ENCODE data around the gene TAF1D. TPM values are rescaled to one million over a fixed set of nuclear protein-coding genes. Genes with fewer than 3 reads are reported as not detected.

TAF1D gene
- total and polyA plus RNA-seq, 2 donors from 2014 or later = 64.3 to 110 TPM

DNA sequence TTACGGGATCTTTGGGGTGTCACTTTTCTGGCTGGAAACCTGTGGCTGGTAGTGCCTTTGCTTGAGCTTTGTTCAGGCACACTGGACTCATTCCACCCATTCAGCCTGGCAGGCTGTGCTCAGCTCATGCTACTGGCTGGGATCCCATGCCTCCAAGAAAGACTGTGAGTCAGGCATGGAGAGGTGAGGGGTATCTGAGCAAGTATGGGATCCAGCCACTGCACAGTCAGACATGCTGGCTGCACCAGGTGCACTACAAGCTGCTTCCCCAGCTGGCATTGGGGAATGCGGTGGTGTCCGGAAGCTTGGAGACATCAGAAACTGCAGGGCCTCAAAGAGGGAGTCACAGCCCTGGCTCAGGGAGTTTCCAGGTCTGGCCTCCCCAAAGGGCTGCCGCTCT is 30.8 kb upstream of the TAF1D start:
- Histone ChIP-seq H3K27ac (ENCODE audit: low read depth in 2 of 2, low read length in 2 of 2) (no peak overlapping the region), H3K27me3 (ENCODE audit: control insufficient read depth, insufficient read depth, low read length) (no peaks in the 10 kb centered on the region), H3K9me3 (ENCODE audit: control insufficient read depth in 2 of 3, insufficient read depth in 1 of 3, low read length in 3 of 3) (no peaks in the 10 kb centered on the region), H3K36me3 (ENCODE audit: control insufficient read depth in 2 of 3, insufficient read depth in 3 of 3, low read length in 3 of 3) (no peaks in the 10 kb centered on the region), H3K9ac (ENCODE audit: low read length in 3 of 3) (no peak overlapping the region), H3K4me3 (ENCODE audit: low read length in 3 of 3) (no peak overlapping the region), H3K4me1 (ENCODE audit: control insufficient read depth in 2 of 3, insufficient read depth in 2 of 3, low read depth in 1 of 3, low read length in 3 of 3) (no peaks in the 10 kb centered on the region)
- no peak for DNase-seq
- intact Hi-C loops (cut with DNase I) = no loop called here
- TF ChIP-seq, protein P1, sequence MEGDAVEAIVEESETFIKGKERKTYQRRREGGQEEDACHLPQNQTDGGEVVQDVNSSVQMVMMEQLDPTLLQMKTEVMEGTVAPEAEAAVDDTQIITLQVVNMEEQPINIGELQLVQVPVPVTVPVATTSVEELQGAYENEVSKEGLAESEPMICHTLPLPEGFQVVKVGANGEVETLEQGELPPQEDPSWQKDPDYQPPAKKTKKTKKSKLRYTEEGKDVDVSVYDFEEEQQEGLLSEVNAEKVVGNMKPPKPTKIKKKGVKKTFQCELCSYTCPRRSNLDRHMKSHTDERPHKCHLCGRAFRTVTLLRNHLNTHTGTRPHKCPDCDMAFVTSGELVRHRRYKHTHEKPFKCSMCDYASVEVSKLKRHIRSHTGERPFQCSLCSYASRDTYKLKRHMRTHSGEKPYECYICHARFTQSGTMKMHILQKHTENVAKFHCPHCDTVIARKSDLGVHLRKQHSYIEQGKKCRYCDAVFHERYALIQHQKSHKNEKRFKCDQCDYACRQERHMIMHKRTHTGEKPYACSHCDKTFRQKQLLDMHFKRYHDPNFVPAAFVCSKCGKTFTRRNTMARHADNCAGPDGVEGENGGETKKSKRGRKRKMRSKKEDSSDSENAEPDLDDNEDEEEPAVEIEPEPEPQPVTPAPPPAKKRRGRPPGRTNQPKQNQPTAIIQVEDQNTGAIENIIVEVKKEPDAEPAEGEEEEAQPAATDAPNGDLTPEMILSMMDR (IDR thresholded peaks at IDR 0.05; ENCODE audit: borderline replicate concordance, extremely low read depth, insufficient read depth) = no peak
- FAIRE-seq = no peak

DNA sequence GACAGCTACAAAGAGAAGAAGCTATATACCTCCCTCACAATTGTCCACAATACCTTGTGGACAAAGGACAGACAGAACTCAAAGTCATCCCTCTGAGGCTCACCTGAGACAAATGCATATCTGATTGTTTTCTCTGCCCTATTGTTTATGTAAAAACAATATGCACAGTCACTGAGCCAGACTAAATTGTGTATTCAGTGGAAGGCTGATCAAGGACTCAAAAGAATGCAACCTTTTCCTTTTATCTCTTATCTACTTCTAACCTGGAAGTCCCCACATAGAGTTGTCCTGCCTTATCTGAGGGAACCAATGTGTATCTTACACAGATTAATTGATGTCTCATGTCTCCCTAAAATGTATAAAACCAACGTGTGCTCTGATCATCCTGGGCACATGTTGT is 28.9 kb upstream of the TAF1D start:
- Histone ChIP-seq H3K4me1 (ENCODE audit: control insufficient read depth in 2 of 3, insufficient read depth in 2 of 3, low read depth in 1 of 3, low read length in 3 of 3) (no peaks in the 10 kb centered on the region), H3K9me3 (ENCODE audit: control insufficient read depth in 2 of 3, insufficient read depth in 1 of 3, low read length in 3 of 3) (no peaks in the 10 kb centered on the region), H3K9ac (ENCODE audit: low read length in 3 of 3) (no peak overlapping the region), H3K4me3 (ENCODE audit: low read length in 3 of 3) (no peak overlapping the region), H3K27ac (ENCODE audit: low read depth in 2 of 2, low read length in 2 of 2) (no peak overlapping the region), H3K36me3 (ENCODE audit: control insufficient read depth in 2 of 3, insufficient read depth in 3 of 3, low read length in 3 of 3) (no peaks in the 10 kb centered on the region), H3K27me3 (ENCODE audit: control insufficient read depth, insufficient read depth, low read length) (no peaks in the 10 kb centered on the region)
- FAIRE-seq (no peak), DNase-seq (no peak)
- TF ChIP-seq, protein P1 (IDR thresholded peaks at IDR 0.05; ENCODE audit: borderline replicate concordance, extremely low read depth, insufficient read depth) = no peak
- intact Hi-C loops (cut with DNase I) = no loop called here

DNA sequence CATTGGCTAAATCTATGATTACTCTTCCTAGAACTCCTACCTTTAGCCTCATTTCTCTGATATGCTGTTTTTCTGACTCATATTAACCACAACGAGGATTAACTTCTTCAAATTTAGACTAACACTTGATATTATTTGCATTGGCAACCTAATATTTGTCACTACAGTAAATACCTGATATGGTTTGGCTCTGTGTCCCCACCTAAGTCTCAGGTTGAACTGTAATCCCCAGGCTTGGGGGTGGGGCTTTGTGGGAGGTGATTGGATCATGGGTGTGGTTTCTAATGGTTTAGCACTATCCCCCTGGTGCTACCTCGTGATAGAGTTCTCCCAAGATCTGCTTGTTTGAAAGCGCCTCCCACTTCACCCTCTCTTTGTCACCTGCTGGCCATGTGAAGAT is 25.7 kb upstream of the TAF1D start:
- FAIRE-seq = no peak

More for the DNA sequence above, 25.7 kb upstream of the TAF1D start:
- no peak overlapping the region for H3K27ac ChIP-seq (ENCODE audit: low read depth in 2 of 2, low read length in 2 of 2)
- intact Hi-C loops (cut with DNase I) = no loop called here
- H3K36me3 ChIP-seq (ENCODE audit: control insufficient read depth in 2 of 3, insufficient read depth in 3 of 3, low read length in 3 of 3) = peaks cover 3 to 10% (median 3%) of the 10 kb centered on the region in 3 donors
- H3K27me3 ChIP-seq (ENCODE audit: control insufficient read depth, insufficient read depth, low read length) = no peaks in the 10 kb centered on the region
- no peaks in the 10 kb centered on the region for H3K9me3 ChIP-seq (ENCODE audit: control insufficient read depth in 2 of 3, insufficient read depth in 1 of 3, low read length in 3 of 3)
- no peak overlapping the region for H3K4me3 ChIP-seq (ENCODE audit: low read length in 3 of 3)
- H3K9ac ChIP-seq (ENCODE audit: low read length in 3 of 3) = no peak overlapping the region
- DNase-seq = no peak
- H3K4me1 ChIP-seq (ENCODE audit: control insufficient read depth in 2 of 3, insufficient read depth in 2 of 3, low read depth in 1 of 3, low read length in 3 of 3) = no peaks in the 10 kb centered on the region
- TF ChIP-seq, protein P1 (IDR thresholded peaks at IDR 0.05; ENCODE audit: borderline replicate concordance, extremely low read depth, insufficient read depth) = no peak

All from kidney (tissue), 14 donors.